ENCODE data around the gene CRB2.

Gene CRB2

GRCh38 chr9:123401879-123402513, 46.0 kb downstream of the CRB2 start:
- DNase-seq (ENCODE audit: low read depth in 3 of 3, low spot score in 1 of 3) = no peak

- DNase-seq (ENCODE audit: low read depth in 3 of 3, low spot score in 1 of 3) = no peak
Observed at GRCh38 chr9:123402981-123403509, 47.0 kb downstream of the CRB2 start.

GRCh38 chr9:123406016-123406415, 50.0 kb downstream of the CRB2 start:
- no peak for DNase-seq (ENCODE audit: low read depth in 3 of 3, low spot score in 1 of 3)

- no peak for DNase-seq (ENCODE audit: low read depth in 3 of 3, low spot score in 1 of 3)
Observed at GRCh38 chr9:123406691-123407216, 50.8 kb downstream of the CRB2 start.

- no peak for DNase-seq (ENCODE audit: low read depth in 3 of 3, low spot score in 1 of 3)
Observed at GRCh38 chr9:123407217-123407851, 51.3 kb downstream of the CRB2 start.

GRCh38 chr9:123408313-123409262, 52.6 kb downstream of the CRB2 start:
- no peak for DNase-seq (ENCODE audit: low read depth in 3 of 3, low spot score in 1 of 3)

- no peak for DNase-seq (ENCODE audit: low read depth in 3 of 3, low spot score in 1 of 3)
Observed at GRCh38 chr9:123410281-123410910, 54.4 kb downstream of the CRB2 start.

- DNase-seq (ENCODE audit: low read depth in 3 of 3, low spot score in 1 of 3) = no peak
Observed at GRCh38 chr9:123411191-123411590, 55.2 kb downstream of the CRB2 start.

- DNase-seq (ENCODE audit: low read depth in 3 of 3, low spot score in 1 of 3) = no peak
Observed at GRCh38 chr9:123411636-123412035, 55.6 kb downstream of the CRB2 start.

GRCh38 chr9:123412171-123412820, 56.3 kb downstream of the CRB2 start:
- DNase-seq (ENCODE audit: low read depth in 3 of 3, low spot score in 1 of 3) = no peak

- no peak for DNase-seq (ENCODE audit: low read depth in 3 of 3, low spot score in 1 of 3)
Observed at GRCh38 chr9:123414204-123414603, 58.2 kb downstream of the CRB2 start.

GRCh38 chr9:123414936-123415930, 59.2 kb downstream of the CRB2 start:
- no peak for DNase-seq (ENCODE audit: low read depth in 3 of 3, low spot score in 1 of 3)

GRCh38 chr9:123416176-123416575, 60.2 kb downstream of the CRB2 start:
- no peak for DNase-seq (ENCODE audit: low read depth in 3 of 3, low spot score in 1 of 3)

GRCh38 chr9:123417289-123418051, 61.5 kb downstream of the CRB2 start:
- no peak for DNase-seq (ENCODE audit: low read depth in 3 of 3, low spot score in 1 of 3)

GRCh38 chr9:123418052-123418430, 62.0 kb downstream of the CRB2 start:
- DNase-seq (ENCODE audit: low read depth in 3 of 3, low spot score in 1 of 3) = no peak

GRCh38 chr9:123418506-123418905, 62.5 kb downstream of the CRB2 start:
- DNase-seq (ENCODE audit: low read depth in 3 of 3, low spot score in 1 of 3) = no peak

- no peak for DNase-seq (ENCODE audit: low read depth in 3 of 3, low spot score in 1 of 3)
Observed at GRCh38 chr9:123419091-123419490, 63.1 kb downstream of the CRB2 start.
